Measurements from ENCODE around the gene TFDP1.

GRCh38 chr13:113633485-113633873 lies 48.9 kb downstream of the TFDP1 start:
- TF ChIP-seq, protein P1, sequence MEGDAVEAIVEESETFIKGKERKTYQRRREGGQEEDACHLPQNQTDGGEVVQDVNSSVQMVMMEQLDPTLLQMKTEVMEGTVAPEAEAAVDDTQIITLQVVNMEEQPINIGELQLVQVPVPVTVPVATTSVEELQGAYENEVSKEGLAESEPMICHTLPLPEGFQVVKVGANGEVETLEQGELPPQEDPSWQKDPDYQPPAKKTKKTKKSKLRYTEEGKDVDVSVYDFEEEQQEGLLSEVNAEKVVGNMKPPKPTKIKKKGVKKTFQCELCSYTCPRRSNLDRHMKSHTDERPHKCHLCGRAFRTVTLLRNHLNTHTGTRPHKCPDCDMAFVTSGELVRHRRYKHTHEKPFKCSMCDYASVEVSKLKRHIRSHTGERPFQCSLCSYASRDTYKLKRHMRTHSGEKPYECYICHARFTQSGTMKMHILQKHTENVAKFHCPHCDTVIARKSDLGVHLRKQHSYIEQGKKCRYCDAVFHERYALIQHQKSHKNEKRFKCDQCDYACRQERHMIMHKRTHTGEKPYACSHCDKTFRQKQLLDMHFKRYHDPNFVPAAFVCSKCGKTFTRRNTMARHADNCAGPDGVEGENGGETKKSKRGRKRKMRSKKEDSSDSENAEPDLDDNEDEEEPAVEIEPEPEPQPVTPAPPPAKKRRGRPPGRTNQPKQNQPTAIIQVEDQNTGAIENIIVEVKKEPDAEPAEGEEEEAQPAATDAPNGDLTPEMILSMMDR (IDR thresholded peaks at IDR 0.05; ENCODE audit: borderline replicate concordance, extremely low read depth, low read length, poor library complexity, severe bottlenecking), result no peak
- TF ChIP-seq EZH2 (IDR thresholded peaks at IDR 0.05; ENCODE audit: borderline replicate concordance, low read depth, low read length, severe bottlenecking), result no peak
